BJ (cell line): ENCODE measurements around the gene DNAH9. TPM values are rescaled to one million over a fixed set of nuclear protein-coding genes. Genes with fewer than 3 reads are reported as not detected.

Experiments used
- CTCF ChIA-PET: fragments of 350-600 bp; formaldehyde crosslinking; extraction: SDS; loops from one replicate; lab custom pipeline; 2021; ENCODE audit warnings: antibody characterized with exemption, inconsistent platforms; lab: Yijun Ruan, JAX
- POLR2A ChIA-PET: fragments of 300-600 bp; sonication (Branson Sonifier 250); formaldehyde crosslinking; extraction: SDS; loops from one replicate; lab custom pipeline; 2021; ENCODE audit warnings: antibody characterized with exemption; lab: Charles Lee
- DNase-seq: peaks from one replicate; pipeline ENCODE4 v3.0.0-alpha.2; 2011; ENCODE audit warnings: low read depth
- H3K27me3 ChIP-seq: 2 replicates; pipeline ENCODE4 v1.6.0; 2011; ENCODE audit warnings: low read length; ENCODE audit not compliant: control insufficient read depth, insufficient read depth
- H3K36me3 ChIP-seq: 2 replicates; pipeline ENCODE4 v1.5.1; 2011; ENCODE audit warnings: low read length; ENCODE audit not compliant: control insufficient read depth, insufficient read depth
- H3K4me3 ChIP-seq: 2 replicates; pipeline ENCODE4 v1.5.1; 2011; ENCODE audit warnings: low read depth, mild to moderate bottlenecking, control low read depth, low read length
- polyA plus RNA-seq: library from polyadenylated mRNA; depleted of rRNA; stranded (reverse); fragments of >200 nt; gene quantifications from 2 replicates; pipeline ENCODE4 v1.2.3, GENCODE V29; 2011
- TF ChIP-seq, protein P1 (sequence below): IDR thresholded peaks from 2 replicates; pipeline ENCODE4 v1.5.1; 2011; ENCODE audit warnings: low read depth, mild to moderate bottlenecking, control low read depth, inconsistent platforms, low read length, moderate library complexity; ENCODE audit not compliant: insufficient read depth

DNAH9 gene
- polyA plus RNA-seq, 1 experiment = not detected

DNA sequence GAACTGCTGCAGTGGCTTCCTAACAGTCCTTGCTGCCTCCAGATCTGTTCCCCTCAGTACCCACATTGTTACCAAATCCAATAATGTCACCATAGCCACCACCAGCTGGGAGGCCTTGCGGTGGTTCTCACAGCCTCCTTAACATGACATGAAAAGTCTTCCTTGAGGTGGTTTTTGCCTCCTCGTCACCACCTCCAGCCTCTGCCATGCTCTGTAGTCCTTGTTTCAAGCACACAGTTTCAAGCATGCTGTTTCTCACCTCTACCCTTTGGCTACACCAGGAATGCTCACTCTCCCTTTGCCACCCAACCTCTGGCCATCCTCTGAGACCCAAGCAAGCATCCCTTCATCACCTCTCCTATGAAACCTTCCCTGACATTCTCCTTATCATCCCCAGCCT lies 47.2 kb downstream of the DNAH9 start:
- ChIA-PET CTCF (interaction anchor here (1.5 kb wide), 1 partner anchor 10 kb away, joined by 6 read pairs; no protein-coding TSS in a partner anchor), POLR2A (no interaction called here)
- Histone ChIP-seq H3K27me3 (no peaks in the 10 kb centered on the region; the same call in 1 of the 2 replicates), H3K4me3 (no peak overlapping the region), H3K36me3 (no peaks in the 10 kb centered on the region)
- no peak for DNase-seq
- TF ChIP-seq, protein P1, sequence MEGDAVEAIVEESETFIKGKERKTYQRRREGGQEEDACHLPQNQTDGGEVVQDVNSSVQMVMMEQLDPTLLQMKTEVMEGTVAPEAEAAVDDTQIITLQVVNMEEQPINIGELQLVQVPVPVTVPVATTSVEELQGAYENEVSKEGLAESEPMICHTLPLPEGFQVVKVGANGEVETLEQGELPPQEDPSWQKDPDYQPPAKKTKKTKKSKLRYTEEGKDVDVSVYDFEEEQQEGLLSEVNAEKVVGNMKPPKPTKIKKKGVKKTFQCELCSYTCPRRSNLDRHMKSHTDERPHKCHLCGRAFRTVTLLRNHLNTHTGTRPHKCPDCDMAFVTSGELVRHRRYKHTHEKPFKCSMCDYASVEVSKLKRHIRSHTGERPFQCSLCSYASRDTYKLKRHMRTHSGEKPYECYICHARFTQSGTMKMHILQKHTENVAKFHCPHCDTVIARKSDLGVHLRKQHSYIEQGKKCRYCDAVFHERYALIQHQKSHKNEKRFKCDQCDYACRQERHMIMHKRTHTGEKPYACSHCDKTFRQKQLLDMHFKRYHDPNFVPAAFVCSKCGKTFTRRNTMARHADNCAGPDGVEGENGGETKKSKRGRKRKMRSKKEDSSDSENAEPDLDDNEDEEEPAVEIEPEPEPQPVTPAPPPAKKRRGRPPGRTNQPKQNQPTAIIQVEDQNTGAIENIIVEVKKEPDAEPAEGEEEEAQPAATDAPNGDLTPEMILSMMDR = no peak

DNA sequence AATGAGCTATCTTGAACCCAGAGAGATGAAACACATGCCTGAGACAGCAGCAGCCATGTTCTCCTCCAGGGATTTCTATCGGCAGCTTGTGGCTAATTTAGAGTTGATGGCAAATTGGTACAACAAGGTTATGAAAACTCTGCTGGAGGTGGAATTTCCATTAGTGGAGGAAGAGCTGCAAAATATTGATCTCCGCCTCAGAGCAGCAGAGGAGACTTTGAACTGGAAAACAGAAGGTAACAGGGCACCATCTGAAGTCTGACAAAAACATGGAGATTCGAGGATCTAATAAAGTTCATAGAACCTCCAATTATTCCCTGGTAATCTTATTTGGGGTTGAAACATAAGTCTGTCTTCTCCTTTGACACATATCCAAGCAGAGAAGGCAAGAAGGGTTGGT lies 52.8 kb downstream of the DNAH9 start:
- TF ChIP-seq, protein P1 = no peak
- Histone ChIP-seq H3K36me3 (no peaks in the 10 kb centered on the region), H3K4me3 (no peak overlapping the region), H3K27me3 (no peaks in the 10 kb centered on the region)
- DNase-seq = no peak
- ChIA-PET CTCF (no interaction called here), POLR2A (no interaction called here)

DNA sequence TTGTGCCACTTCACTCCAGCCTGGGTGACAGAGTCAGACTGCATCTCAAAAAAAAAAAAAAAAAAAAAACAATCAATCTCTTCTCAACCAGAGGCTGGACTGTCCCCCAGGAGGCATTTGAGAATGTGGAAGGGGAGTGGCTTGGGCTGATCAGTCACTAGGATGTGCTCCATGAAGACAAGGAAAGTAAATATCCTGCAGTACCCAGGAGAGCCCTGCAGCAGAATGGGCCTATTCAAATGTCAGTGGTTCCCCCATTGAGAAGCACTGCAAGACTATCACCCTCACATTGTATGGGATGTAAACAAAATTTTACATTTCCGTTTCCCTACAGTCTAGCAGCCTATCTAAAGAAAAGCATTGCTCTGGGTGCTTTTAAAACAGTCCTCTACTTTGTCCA lies 70.3 kb downstream of the DNAH9 start:
- no peak overlapping the region for H3K4me3 ChIP-seq
- no peaks in the 10 kb centered on the region for H3K27me3 ChIP-seq
- ChIA-PET POLR2A (no interaction called here), CTCF (no interaction called here)
- DNase-seq = no peak
- TF ChIP-seq, protein P1 = no peak
- H3K36me3 ChIP-seq = no peaks in the 10 kb centered on the region

DNA sequence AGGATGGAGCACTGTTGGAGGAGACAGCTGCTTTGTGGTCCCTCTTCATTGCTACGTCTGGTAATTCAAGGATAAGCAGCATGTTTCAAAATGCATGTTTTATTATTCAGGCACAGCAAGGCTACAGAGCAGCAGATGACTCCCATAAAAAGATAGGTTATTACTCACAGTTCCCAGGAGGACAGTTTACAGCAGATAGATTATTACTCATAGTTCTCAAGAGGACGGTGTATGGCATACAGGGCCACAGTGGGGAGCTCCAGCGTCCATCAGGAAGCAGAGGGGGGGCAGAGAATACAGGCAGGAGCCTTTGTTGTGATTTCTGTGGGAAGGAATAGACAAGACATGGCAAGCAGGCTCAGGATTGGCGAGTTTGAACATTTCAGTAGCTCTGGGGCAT lies 72.9 kb downstream of the DNAH9 start:
- TF ChIP-seq, protein P1 = no peak
- no peaks in the 10 kb centered on the region for H3K36me3 ChIP-seq
- POLR2A ChIA-PET = no interaction called here
- H3K27me3 ChIP-seq = no peaks in the 10 kb centered on the region
- no peak for DNase-seq
- CTCF ChIA-PET = no interaction called here
- no peak overlapping the region for H3K4me3 ChIP-seq

DNA sequence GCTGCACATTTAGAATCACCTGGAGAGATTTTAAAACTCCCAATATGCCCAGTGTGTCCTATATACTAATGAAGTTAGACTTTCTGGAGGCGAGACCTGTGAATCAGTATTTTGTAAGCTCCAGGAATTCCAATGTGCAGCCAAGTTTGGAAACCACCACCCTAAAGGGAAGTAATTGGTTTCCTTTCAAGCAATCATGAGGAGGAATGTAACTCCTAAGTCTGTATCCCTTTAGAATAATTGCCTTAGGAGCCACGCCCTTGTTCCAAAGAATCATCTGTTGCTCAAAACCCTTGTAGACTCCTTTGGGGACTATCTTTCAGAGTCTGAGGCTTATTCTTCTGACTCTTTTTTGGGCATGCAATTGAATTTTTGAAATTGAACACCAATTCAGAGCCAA lies 84.4 kb downstream of the DNAH9 start:
- ChIA-PET POLR2A (no interaction called here), CTCF (no interaction called here)
- no peaks in the 10 kb centered on the region for H3K27me3 ChIP-seq
- H3K4me3 ChIP-seq = no peak overlapping the region
- TF ChIP-seq, protein P1 = no peak
- DNase-seq = no peak
- H3K36me3 ChIP-seq = no peaks in the 10 kb centered on the region
